Measurements from ENCODE around the gene CHML.
"Not testable (repeated sequence)": the region's sequence is repeated elsewhere in the genome, so short reads cannot be mapped to it uniquely, and the experiment has no call there.

The CHML gene, protein sequence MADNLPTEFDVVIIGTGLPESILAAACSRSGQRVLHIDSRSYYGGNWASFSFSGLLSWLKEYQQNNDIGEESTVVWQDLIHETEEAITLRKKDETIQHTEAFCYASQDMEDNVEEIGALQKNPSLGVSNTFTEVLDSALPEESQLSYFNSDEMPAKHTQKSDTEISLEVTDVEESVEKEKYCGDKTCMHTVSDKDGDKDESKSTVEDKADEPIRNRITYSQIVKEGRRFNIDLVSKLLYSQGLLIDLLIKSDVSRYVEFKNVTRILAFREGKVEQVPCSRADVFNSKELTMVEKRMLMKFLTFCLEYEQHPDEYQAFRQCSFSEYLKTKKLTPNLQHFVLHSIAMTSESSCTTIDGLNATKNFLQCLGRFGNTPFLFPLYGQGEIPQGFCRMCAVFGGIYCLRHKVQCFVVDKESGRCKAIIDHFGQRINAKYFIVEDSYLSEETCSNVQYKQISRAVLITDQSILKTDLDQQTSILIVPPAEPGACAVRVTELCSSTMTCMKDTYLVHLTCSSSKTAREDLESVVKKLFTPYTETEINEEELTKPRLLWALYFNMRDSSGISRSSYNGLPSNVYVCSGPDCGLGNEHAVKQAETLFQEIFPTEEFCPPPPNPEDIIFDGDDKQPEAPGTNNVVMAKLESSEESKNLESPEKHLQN

DNA sequence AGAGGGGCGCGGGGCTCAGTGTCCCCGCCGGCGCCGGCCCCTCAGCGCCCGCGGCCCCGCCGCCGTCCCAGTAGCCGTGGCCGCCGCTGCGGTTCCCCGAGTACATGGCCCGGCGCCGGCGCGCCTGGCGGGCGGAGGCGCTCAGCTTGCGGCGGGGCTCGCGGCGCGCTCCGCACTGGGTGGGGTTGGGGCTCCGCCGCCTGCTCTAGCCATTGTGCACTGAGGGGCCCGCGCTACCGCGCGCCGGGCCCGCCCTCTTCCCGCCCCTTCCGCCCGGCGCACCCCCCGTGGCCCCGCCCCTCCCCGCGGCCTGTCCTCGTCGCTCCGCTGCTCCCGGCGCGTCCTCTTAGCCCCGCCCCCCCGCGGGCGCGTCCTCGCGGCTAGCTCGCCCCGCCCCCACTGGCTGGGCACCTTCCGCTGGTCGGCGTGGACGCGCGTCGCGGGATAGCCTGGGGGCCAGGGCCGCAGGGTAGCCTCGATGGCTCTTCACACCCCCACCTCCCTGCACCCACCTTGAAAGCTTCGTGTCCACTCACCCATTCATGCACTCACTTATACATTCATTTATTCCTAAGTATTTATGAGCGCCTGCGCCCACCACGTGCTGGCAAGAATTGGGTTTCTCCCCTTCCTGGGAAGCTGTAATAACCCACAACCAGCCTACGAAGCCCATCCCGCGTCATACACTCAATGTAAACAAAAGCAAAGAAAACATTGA is at the start of gene CHML, which contains the start of gene OPN3:
CHML (minus strand) TSS at position 221 of the 718 bp plus-strand sequence. CDS start 4,603 bp downstream, outside the sequence.
OPN3 (minus strand) TSS at position 221 of the 718 bp plus-strand sequence; CDS start at position 106, 115 bp downstream.
- Histone ChIP-seq H3K27ac (no peak within 1 kb of the TSS), H3K36me3 (ENCODE audit: insufficient read depth, low read length) (peaks cover 20% of the 10 kb centered on the region), H3K9ac (ENCODE audit: insufficient read length) (peak within 1 kb of the TSS; percentile 84), H3K9me3 (ENCODE audit: low read depth, low read length) (no peaks in the 10 kb centered on the region), H3K4me3 (peak within 1 kb of the TSS; percentile 90)
- DNase-seq (ENCODE audit: low read depth, low spot score), result peak; percentile 20
- peak; percentile 50; the same call in 1 of the 2 replicates for TF ChIP-seq POLR2AphosphoS5 (IDR thresholded peaks at IDR 0.05; ENCODE audit: borderline replicate concordance, low read depth, low read length)
- no peak for TF ChIP-seq FOXP2 (optimal IDR thresholded peaks at IDR 0.05; ENCODE audit: control extremely low read depth, extremely low read length, insufficient read depth)

GRCh38 chr1:241688940-241689368 is 48.8 kb upstream of the CHML start:
- TF ChIP-seq FOXP2 (optimal IDR thresholded peaks at IDR 0.05; ENCODE audit: control extremely low read depth, extremely low read length, insufficient read depth) (no peak), POLR2AphosphoS5 (IDR thresholded peaks at IDR 0.05; ENCODE audit: borderline replicate concordance, low read depth, low read length) (no peak), EZH2 (IDR thresholded peaks at IDR 0.05) (no peak)
- no peaks in the 10 kb centered on the region for H3K36me3 ChIP-seq (ENCODE audit: insufficient read depth, low read length)
- no peak overlapping the region for H3K9ac ChIP-seq (ENCODE audit: insufficient read length)
- H3K27ac ChIP-seq, result no peak overlapping the region
- no peak for DNase-seq (ENCODE audit: low read depth, low spot score)
- H3K4me3 ChIP-seq, result no peak overlapping the region
- H3K9me3 ChIP-seq (ENCODE audit: low read depth, low read length), result no peaks in the 10 kb centered on the region

- DNase-seq (ENCODE audit: low read depth, low spot score), result no peak
- no peak for TF ChIP-seq EZH2 (IDR thresholded peaks at IDR 0.05)
- TF ChIP-seq FOXP2 (optimal IDR thresholded peaks at IDR 0.05; ENCODE audit: control extremely low read depth, extremely low read length, insufficient read depth), result no peak
- no peak for TF ChIP-seq POLR2AphosphoS5 (IDR thresholded peaks at IDR 0.05; ENCODE audit: borderline replicate concordance, low read depth, low read length)
- H3K9ac ChIP-seq (ENCODE audit: insufficient read length), result no peak overlapping the region
Observed at GRCh38 chr1:241684108-241684507, 43.9 kb upstream of the CHML start.

DNA sequence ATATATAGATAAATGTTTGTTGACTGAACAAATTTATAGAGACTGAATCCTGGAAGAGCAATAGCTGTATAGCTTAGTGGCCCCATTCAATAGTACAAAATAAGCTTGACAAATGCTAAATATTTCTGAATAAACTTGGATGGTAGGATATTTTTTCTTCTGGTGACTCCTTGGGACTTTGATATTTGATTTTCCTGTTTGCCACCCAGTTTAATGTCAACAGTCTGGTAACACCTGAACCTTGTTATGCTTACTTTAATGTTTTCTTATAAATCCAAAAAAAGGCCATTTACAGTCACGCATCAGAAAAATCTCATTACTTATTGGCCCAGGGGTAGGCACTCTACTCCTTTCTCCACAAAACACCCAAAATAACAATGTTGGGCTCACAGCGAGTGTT is 42.8 kb upstream of the CHML start:
- Histone ChIP-seq H3K4me3 (no peak overlapping the region), H3K27ac (no peak overlapping the region), H3K9ac (ENCODE audit: insufficient read length) (no peak overlapping the region), H3K36me3 (ENCODE audit: insufficient read depth, low read length) (no peaks in the 10 kb centered on the region), H3K9me3 (ENCODE audit: low read depth, low read length) (no peaks in the 10 kb centered on the region)
- no peak for DNase-seq (ENCODE audit: low read depth, low spot score)
- TF ChIP-seq EZH2 (IDR thresholded peaks at IDR 0.05), result no peak
- no peak for TF ChIP-seq FOXP2 (optimal IDR thresholded peaks at IDR 0.05; ENCODE audit: control extremely low read depth, extremely low read length, insufficient read depth)
- TF ChIP-seq POLR2AphosphoS5 (IDR thresholded peaks at IDR 0.05; ENCODE audit: borderline replicate concordance, low read depth, low read length), result no peak

More at GRCh38 chr1:241684108-241684507, 43.9 kb upstream of the CHML start:
- H3K36me3 ChIP-seq (ENCODE audit: insufficient read depth, low read length), result no peaks in the 10 kb centered on the region
- no peak overlapping the region for H3K4me3 ChIP-seq
- no peak overlapping the region for H3K27ac ChIP-seq
- H3K9me3 ChIP-seq (ENCODE audit: low read depth, low read length), result no peaks in the 10 kb centered on the region

GRCh38 chr1:241681861-241682448 is 41.8 kb upstream of the CHML start:
- not testable (repeated sequence) for H3K27ac ChIP-seq; H3K9ac ChIP-seq (ENCODE audit: insufficient read length); DNase-seq (ENCODE audit: low read depth, low spot score)

DNA sequence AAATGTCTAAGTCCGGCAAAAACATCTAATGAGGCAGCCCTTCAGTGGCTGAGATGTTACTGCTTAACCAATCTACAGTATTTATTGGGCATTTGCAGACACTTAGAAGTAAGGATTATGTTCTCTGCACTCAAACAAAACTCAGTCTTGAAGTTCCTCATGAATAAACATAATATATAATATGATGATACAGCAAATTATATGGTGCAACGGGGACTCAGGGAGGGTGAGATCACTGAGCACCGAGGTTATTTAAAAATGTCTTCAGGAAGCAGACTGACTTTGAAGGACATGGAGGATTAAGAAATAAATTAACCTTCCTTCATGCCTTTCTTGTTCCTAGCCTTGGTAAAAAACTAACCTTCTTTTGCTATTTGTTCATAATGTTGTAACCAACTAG is 39.8 kb upstream of the CHML start:
- H3K36me3 ChIP-seq (ENCODE audit: insufficient read depth, low read length), result no peaks in the 10 kb centered on the region
- peak overlapping the region; percentile 54 for H3K4me3 ChIP-seq
- H3K9ac ChIP-seq (ENCODE audit: insufficient read length), result peak overlapping the region; percentile 23
- TF ChIP-seq POLR2AphosphoS5 (IDR thresholded peaks at IDR 0.05; ENCODE audit: borderline replicate concordance, low read depth, low read length) (peak; percentile 61; the same call in 1 of the 2 replicates), EZH2 (IDR thresholded peaks at IDR 0.05) (no peak)
- DNase-seq (ENCODE audit: low read depth, low spot score), result peak; percentile 86
- H3K27ac ChIP-seq, result peak overlapping the region; percentile 88
- H3K9me3 ChIP-seq (ENCODE audit: low read depth, low read length), result no peaks in the 10 kb centered on the region

More at GRCh38 chr1:241681861-241682448, 41.8 kb upstream of the CHML start:
- H3K4me3 ChIP-seq; H3K9me3 ChIP-seq (ENCODE audit: low read depth, low read length); H3K36me3 ChIP-seq (ENCODE audit: insufficient read depth, low read length): not testable (repeated sequence)

GRCh38 chr1:241679404-241679803 is 39.2 kb upstream of the CHML start:
- peak overlapping the region; percentile 88 for H3K27ac ChIP-seq
- H3K9me3 ChIP-seq (ENCODE audit: low read depth, low read length), result no peaks in the 10 kb centered on the region
- peak overlapping the region; percentile 54 for H3K4me3 ChIP-seq
- TF ChIP-seq EZH2 (IDR thresholded peaks at IDR 0.05) (no peak), FOXP2 (optimal IDR thresholded peaks at IDR 0.05; ENCODE audit: control extremely low read depth, extremely low read length, insufficient read depth) (no peak), POLR2AphosphoS5 (IDR thresholded peaks at IDR 0.05; ENCODE audit: borderline replicate concordance, low read depth, low read length) (no peak)
- H3K36me3 ChIP-seq (ENCODE audit: insufficient read depth, low read length), result no peaks in the 10 kb centered on the region
- H3K9ac ChIP-seq (ENCODE audit: insufficient read length), result peak overlapping the region; percentile 23
- DNase-seq (ENCODE audit: low read depth, low spot score), result no peak

GRCh38 chr1:241678536-241678935 is 38.4 kb upstream of the CHML start:
- no peak for TF ChIP-seq POLR2AphosphoS5 (IDR thresholded peaks at IDR 0.05; ENCODE audit: borderline replicate concordance, low read depth, low read length)
- no peak for DNase-seq (ENCODE audit: low read depth, low spot score)
- peak overlapping the region; percentile 88 for H3K27ac ChIP-seq
- H3K4me3 ChIP-seq, result 0 out of 2 replicates have a peak overlapping the region, but pooled peaks have one; percentile 42
- H3K9ac ChIP-seq (ENCODE audit: insufficient read length), result no peak overlapping the region
- no peaks in the 10 kb centered on the region for H3K9me3 ChIP-seq (ENCODE audit: low read depth, low read length)
- no peaks in the 10 kb centered on the region for H3K36me3 ChIP-seq (ENCODE audit: insufficient read depth, low read length)

Measured in SK-N-MC (cell line).